Neutrophil (primary cell): ENCODE data around the gene PLEKHA6.

Source experiments
- H3K27ac ChIP-seq: fragments of 200-600 bp; sonication (generic); 2 replicates; pipeline ENCODE4 v1.5.1; 2016; ENCODE audit warnings: mild to moderate bottlenecking, moderate library complexity
- H3K27me3 ChIP-seq: fragments of 200-600 bp; sonication (generic); 2 replicates; pipeline ENCODE4 v1.6.0; 2016; ENCODE audit warnings: mild to moderate bottlenecking
- H3K36me3 ChIP-seq: fragments of 200-600 bp; sonication (generic); 2 replicates; pipeline ENCODE4 v1.5.1; 2017
- H3K4me1 ChIP-seq, 2 experiments: fragments of 200-600 bp in 1 of 2; sonication (generic) in 1 of 2; 1 replicate in 1 of 2; 2 replicates in 1 of 2; pipeline versions ENCODE4 v1.5.1 to v1.6.1; 2013 to 2016; ENCODE audit warnings: low read depth in 1 of 2, low read length in 1 of 2, mild to moderate bottlenecking in 1 of 2, moderate library complexity in 1 of 2; ENCODE audit not compliant: control insufficient read depth in 1 of 2, insufficient read depth in 1 of 2
- H3K4me3 ChIP-seq, 2 experiments: fragments of 200-600 bp in 1 of 2; sonication (generic) in 1 of 2; 1 replicate in 1 of 2; 2 replicates in 1 of 2; pipeline ENCODE4 v1.5.1; 2013 to 2016; ENCODE audit warnings: low read depth in 1 of 2, low read length in 1 of 2, mild to moderate bottlenecking in 1 of 2, moderate library complexity in 1 of 2
- H3K9me3 ChIP-seq: fragments of 200-600 bp; sonication (generic); 2 replicates; pipeline ENCODE4 v1.5.1; 2016
- TF ChIP-seq, protein P1 (sequence below): fragments of 200-600 bp; sonication (generic); IDR thresholded peaks from 2 replicates; pipeline ENCODE4 v1.5.1; 2016; ENCODE audit warnings: antibody characterized with exemption

Gene PLEKHA6, protein sequence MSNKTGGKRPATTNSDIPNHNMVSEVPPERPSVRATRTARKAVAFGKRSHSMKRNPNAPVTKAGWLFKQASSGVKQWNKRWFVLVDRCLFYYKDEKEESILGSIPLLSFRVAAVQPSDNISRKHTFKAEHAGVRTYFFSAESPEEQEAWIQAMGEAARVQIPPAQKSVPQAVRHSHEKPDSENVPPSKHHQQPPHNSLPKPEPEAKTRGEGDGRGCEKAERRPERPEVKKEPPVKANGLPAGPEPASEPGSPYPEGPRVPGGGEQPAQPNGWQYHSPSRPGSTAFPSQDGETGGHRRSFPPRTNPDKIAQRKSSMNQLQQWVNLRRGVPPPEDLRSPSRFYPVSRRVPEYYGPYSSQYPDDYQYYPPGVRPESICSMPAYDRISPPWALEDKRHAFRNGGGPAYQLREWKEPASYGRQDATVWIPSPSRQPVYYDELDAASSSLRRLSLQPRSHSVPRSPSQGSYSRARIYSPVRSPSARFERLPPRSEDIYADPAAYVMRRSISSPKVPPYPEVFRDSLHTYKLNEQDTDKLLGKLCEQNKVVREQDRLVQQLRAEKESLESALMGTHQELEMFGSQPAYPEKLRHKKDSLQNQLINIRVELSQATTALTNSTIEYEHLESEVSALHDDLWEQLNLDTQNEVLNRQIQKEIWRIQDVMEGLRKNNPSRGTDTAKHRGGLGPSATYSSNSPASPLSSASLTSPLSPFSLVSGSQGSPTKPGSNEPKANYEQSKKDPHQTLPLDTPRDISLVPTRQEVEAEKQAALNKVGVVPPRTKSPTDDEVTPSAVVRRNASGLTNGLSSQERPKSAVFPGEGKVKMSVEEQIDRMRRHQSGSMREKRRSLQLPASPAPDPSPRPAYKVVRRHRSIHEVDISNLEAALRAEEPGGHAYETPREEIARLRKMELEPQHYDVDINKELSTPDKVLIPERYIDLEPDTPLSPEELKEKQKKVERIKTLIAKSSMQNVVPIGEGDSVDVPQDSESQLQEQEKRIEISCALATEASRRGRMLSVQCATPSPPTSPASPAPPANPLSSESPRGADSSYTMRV

DNA sequence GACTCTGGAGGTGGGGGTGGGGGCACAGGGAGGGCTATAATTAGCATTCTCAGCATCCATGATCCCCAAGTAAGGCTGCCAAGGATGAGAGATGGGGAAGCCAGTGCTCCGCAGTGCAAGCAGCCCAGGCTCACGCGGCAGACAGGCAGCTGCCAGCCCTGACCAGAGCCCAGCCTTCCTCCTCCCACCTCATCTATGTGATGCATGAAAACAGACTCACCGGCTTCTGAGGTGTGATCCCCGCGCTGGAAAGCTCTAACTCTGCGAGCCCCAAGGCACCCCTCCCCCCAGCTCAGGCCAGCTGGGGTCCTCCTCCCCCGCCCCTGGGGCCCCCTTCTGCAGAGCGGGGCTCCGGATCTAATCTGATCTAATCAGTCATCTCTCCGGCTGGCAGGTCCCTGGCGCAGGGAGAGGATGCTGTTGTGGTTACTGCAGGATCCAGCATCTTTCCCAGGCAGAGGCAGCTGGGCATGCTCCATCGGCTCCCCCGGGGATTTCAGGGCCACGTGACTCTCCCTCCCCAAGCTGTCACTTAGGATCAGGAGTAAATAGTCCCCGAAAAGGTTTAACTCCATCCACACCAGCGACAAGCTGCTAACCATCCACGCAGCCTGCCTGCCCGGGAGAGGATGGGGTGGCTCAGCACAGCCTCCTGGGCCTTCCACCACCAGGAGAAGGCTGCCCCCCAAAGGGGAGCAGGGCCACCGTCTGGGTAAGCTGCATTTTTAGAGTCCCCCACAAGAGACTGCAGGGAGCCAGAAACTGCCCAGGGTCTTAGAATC lies at the start of gene PLEKHA6:
Gene PLEKHA6 (minus strand): TSS at position 456 of the 782 bp plus-strand sequence. CDS start 86,202 bp downstream, outside the sequence.
- H3K4me1 ChIP-seq: peaks cover 7 to 10% of the 10 kb centered on the region in 2 experiments
- no peaks in the 10 kb centered on the region for H3K9me3 ChIP-seq
- H3K36me3 ChIP-seq: no peaks in the 10 kb centered on the region
- no peak within 1 kb of the TSS for H3K27ac ChIP-seq
- TF ChIP-seq, protein P1, sequence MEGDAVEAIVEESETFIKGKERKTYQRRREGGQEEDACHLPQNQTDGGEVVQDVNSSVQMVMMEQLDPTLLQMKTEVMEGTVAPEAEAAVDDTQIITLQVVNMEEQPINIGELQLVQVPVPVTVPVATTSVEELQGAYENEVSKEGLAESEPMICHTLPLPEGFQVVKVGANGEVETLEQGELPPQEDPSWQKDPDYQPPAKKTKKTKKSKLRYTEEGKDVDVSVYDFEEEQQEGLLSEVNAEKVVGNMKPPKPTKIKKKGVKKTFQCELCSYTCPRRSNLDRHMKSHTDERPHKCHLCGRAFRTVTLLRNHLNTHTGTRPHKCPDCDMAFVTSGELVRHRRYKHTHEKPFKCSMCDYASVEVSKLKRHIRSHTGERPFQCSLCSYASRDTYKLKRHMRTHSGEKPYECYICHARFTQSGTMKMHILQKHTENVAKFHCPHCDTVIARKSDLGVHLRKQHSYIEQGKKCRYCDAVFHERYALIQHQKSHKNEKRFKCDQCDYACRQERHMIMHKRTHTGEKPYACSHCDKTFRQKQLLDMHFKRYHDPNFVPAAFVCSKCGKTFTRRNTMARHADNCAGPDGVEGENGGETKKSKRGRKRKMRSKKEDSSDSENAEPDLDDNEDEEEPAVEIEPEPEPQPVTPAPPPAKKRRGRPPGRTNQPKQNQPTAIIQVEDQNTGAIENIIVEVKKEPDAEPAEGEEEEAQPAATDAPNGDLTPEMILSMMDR: no peak
- peaks cover 66% of the 10 kb centered on the region for H3K27me3 ChIP-seq
- no peak within 1 kb of the TSS for H3K4me3 ChIP-seq

GRCh38 chr1:204409123-204409522 lies 49.4 kb upstream of the PLEKHA6 start:
- H3K9me3 ChIP-seq: no peaks in the 10 kb centered on the region
- peaks cover 25% of the 10 kb centered on the region for H3K36me3 ChIP-seq
- peak overlapping the region; percentile 98 for H3K27ac ChIP-seq
- no peaks in the 10 kb centered on the region for H3K27me3 ChIP-seq
- peak overlapping the region; percentile 89 to 94 for H3K4me3 ChIP-seq
- peaks cover 45 to 64% of the 10 kb centered on the region in 2 experiments for H3K4me1 ChIP-seq
- TF ChIP-seq, protein P1: no peak

DNA sequence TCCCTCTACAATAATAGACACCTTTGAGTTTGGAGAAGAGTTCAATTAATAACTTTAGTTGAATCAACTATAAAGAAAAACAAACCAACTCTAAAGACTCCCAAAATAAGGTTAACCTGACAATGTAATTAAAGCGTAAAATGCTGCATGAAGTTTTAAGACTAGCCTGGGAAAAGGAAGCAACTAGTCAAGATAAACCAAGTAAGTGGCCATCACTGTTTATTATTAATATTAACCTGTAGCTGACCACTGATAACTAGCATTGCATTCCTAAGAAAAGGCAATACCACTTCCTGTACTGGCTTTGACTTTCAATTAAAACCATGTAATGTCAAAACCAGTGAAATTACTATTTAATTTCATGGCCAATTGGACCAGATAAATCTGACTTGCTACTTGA lies 48.9 kb upstream of the PLEKHA6 start:
- TF ChIP-seq, protein P1: no peak
- Histone ChIP-seq H3K27me3 (no peaks in the 10 kb centered on the region), H3K9me3 (no peaks in the 10 kb centered on the region), H3K36me3 (peaks cover 30% of the 10 kb centered on the region), H3K27ac (peak overlapping the region; percentile 98), H3K4me1 (peaks cover 45 to 60% of the 10 kb centered on the region in 2 experiments), H3K4me3 (peak overlapping the region; percentile 89 to 94)

DNA sequence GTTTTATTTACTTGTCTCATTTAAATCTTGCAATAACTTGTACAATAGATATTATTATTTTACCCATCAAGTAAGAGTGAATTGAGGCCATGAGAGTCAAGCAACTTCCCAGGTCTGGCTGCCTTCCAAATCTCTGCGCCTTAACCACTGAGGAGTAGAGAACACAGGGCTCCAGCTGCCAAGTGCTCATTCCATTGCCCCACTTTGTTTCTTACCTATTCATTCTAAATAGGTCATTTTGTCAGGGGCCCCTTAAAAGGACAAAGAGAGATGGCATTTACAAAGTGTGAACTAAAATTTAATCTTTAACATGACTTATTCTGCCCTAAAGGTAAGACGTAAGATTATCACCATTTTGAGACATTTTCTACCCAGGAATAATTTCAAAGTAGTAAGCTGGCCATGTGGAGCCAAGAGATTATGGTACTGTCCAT lies 48.4 kb upstream of the PLEKHA6 start:
- peaks cover 35% of the 10 kb centered on the region for H3K36me3 ChIP-seq
- no peaks in the 10 kb centered on the region for H3K9me3 ChIP-seq
- peak overlapping the region; percentile 89 to 94 for H3K4me3 ChIP-seq
- peak overlapping the region; percentile 98 for H3K27ac ChIP-seq
- peaks cover 45 to 56% of the 10 kb centered on the region in 2 experiments for H3K4me1 ChIP-seq
- no peaks in the 10 kb centered on the region for H3K27me3 ChIP-seq
- TF ChIP-seq, protein P1: no peak
